ENCODE measurements around the gene TFG.
"Not testable (repeated sequence)": the region's sequence is repeated elsewhere in the genome, so short reads cannot be mapped to it uniquely, and the experiment has no call there.

Gene TFG

GRCh38 chr3:100708989-100709841, at the start of gene TFG:
TFG (plus strand) TSS chr3:100709494; CDS start chr3:100713686, 4,192 bp downstream.
- CTCF ChIA-PET = interaction anchor here (1.1 to 2.9 kb wide), 6 partner anchors 10 to 487 kb away, joined by 3 to 14 read pairs (median 5); no protein-coding TSS in a partner anchor
- POLR2A ChIA-PET = interaction anchor here (0.6 to 0.7 kb wide), 2 partner anchors 224 to 1214 kb away, joined by 3 read pairs; no protein-coding TSS in a partner anchor
- TF ChIP-seq CTCF (IDR thresholded peaks at IDR 0.05; ENCODE audit: insufficient read depth, low read length, missing control alignments) = no peak
- H3K4me3 ChIP-seq (ENCODE audit: low read depth, low read length) = peak within 1 kb of the TSS; percentile 94
- DNase-seq (ENCODE audit: low read depth, low spot score) = peak; percentile 95

GRCh38 chr3:100661294-100661693, 48.0 kb upstream of the TFG start:
- DNase-seq (ENCODE audit: low read depth, low spot score); POLR2A ChIA-PET; H3K4me3 ChIP-seq (ENCODE audit: low read depth, low read length); CTCF ChIA-PET: not testable (repeated sequence)

- no peak for DNase-seq (ENCODE audit: low read depth, low spot score)
- CTCF ChIA-PET = interaction anchor here (0.6 kb wide), 1 partner anchor 1120 kb away, joined by 3 read pairs; no protein-coding TSS in a partner anchor
- POLR2A ChIA-PET = no interaction called here
These were observed 47.0 kb upstream of the TFG start for GRCh38 chr3:100662113-100662823.

GRCh38 chr3:100665230-100665629, 44.1 kb upstream of the TFG start:
- TF ChIP-seq CTCF (IDR thresholded peaks at IDR 0.05; ENCODE audit: insufficient read depth, low read length, missing control alignments) = no peak
- ChIA-PET POLR2A (no interaction called here), CTCF (no interaction called here)
- no peak for DNase-seq (ENCODE audit: low read depth, low spot score)
- H3K4me3 ChIP-seq (ENCODE audit: low read depth, low read length) = no peak overlapping the region

More at GRCh38 chr3:100662113-100662823, 47.0 kb upstream of the TFG start:
- H3K4me3 ChIP-seq (ENCODE audit: low read depth, low read length) = no peak overlapping the region
- no peak for TF ChIP-seq CTCF (IDR thresholded peaks at IDR 0.05; ENCODE audit: insufficient read depth, low read length, missing control alignments)

- POLR2A ChIA-PET; CTCF ChIA-PET; DNase-seq (ENCODE audit: low read depth, low spot score); H3K4me3 ChIP-seq (ENCODE audit: low read depth, low read length): not testable (repeated sequence)
These were observed 42.6 kb upstream of the TFG start for GRCh38 chr3:100666699-100667098.

GRCh38 chr3:100667316-100667715, 42.0 kb upstream of the TFG start:
- H3K4me3 ChIP-seq (ENCODE audit: low read depth, low read length); CTCF ChIA-PET; DNase-seq (ENCODE audit: low read depth, low spot score); POLR2A ChIA-PET: not testable (repeated sequence)

- H3K4me3 ChIP-seq (ENCODE audit: low read depth, low read length); DNase-seq (ENCODE audit: low read depth, low spot score); POLR2A ChIA-PET; CTCF ChIA-PET: not testable (repeated sequence)
These were observed 38.3 kb upstream of the TFG start for GRCh38 chr3:100670995-100671394.

- ChIA-PET CTCF (no interaction called here), POLR2A (no interaction called here)
- no peak for DNase-seq (ENCODE audit: low read depth, low spot score)
- no peak for TF ChIP-seq CTCF (IDR thresholded peaks at IDR 0.05; ENCODE audit: insufficient read depth, low read length, missing control alignments)
- no peak overlapping the region for H3K4me3 ChIP-seq (ENCODE audit: low read depth, low read length)
These were observed 27.8 kb upstream of the TFG start for GRCh38 chr3:100681496-100681895.
